ENCODE results near the gene KCNJ11.

DNA sequence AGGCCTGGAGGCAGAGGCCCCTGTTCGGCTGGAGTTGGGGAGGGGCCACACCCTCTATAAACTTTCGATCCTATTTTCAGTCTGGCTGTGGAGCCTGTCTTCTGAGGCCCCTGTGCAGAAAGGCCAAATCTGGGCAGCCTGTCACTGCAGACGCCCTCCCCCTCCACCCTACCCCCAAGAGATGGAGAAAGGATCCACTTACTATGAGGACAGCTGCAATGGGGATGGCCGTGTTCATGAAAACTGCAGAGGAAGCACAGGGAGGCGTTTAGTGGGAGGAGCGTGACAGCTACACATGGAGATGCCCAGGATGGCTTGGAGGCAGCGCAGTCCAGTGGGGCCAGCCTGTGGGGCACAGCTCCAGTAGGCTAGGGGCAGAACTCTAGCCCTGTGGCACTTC is 43.5 kb upstream of the KCNJ11 start:
- TF ChIP-seq, protein P1, sequence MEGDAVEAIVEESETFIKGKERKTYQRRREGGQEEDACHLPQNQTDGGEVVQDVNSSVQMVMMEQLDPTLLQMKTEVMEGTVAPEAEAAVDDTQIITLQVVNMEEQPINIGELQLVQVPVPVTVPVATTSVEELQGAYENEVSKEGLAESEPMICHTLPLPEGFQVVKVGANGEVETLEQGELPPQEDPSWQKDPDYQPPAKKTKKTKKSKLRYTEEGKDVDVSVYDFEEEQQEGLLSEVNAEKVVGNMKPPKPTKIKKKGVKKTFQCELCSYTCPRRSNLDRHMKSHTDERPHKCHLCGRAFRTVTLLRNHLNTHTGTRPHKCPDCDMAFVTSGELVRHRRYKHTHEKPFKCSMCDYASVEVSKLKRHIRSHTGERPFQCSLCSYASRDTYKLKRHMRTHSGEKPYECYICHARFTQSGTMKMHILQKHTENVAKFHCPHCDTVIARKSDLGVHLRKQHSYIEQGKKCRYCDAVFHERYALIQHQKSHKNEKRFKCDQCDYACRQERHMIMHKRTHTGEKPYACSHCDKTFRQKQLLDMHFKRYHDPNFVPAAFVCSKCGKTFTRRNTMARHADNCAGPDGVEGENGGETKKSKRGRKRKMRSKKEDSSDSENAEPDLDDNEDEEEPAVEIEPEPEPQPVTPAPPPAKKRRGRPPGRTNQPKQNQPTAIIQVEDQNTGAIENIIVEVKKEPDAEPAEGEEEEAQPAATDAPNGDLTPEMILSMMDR (IDR thresholded peaks at IDR 0.05 in 8 of 11, conservative IDR thresholded peaks at IDR 0.05 in 3 of 11), result no peak
- TF ChIP-seq POLR2AphosphoS5 (IDR thresholded peaks at IDR 0.05) (no peak), POLR2A (IDR thresholded peaks at IDR 0.05) (no peak)
